ENCODE measurements around the gene ULK4. TPM values are rescaled to one million over a fixed set of nuclear protein-coding genes. Genes with fewer than 3 reads are reported as not detected.

ULK4 gene
- polyA plus RNA-seq, 1 donor from 2014 or later = 7.2 TPM

GRCh38 chr3:41431386-41431785 lies 530.5 kb downstream of the ULK4 start:
- H3F3A ChIP-seq (ENCODE audit: insufficient read depth, low read length, poor library complexity, severe bottlenecking) = no peaks in the 10 kb centered on the region
- no peaks in the 10 kb centered on the region for H3K79me2 ChIP-seq (replicated peaks; ENCODE audit: insufficient read depth, low read length)
- no peak overlapping the region for H3K4me2 ChIP-seq (ENCODE audit: low read length)
- no peaks in the 10 kb centered on the region for H3K9me3 ChIP-seq (ENCODE audit: low read length)
- no peak overlapping the region for H2AFZ ChIP-seq (ENCODE audit: low read depth, low read length)
- no peaks in the 10 kb centered on the region for H3K27me3 ChIP-seq (ENCODE audit: insufficient read depth, low read depth, low read length)
- TF ChIP-seq EP300 (conservative IDR thresholded peaks at IDR 0.05; ENCODE audit: poor library complexity, severe bottlenecking) = no peak
- TF ChIP-seq MXI1 (conservative IDR thresholded peaks at IDR 0.05; ENCODE audit: poor library complexity, severe bottlenecking) = no peak
- no peak for TF ChIP-seq TAF1 (IDR thresholded peaks at IDR 0.05; ENCODE audit: low read depth)
- no peak for TF ChIP-seq SMC3 (conservative IDR thresholded peaks at IDR 0.05; ENCODE audit: poor library complexity)
- TF ChIP-seq RAD21 (conservative IDR thresholded peaks at IDR 0.05) = no peak
- TF ChIP-seq EZH2 (IDR thresholded peaks at IDR 0.05; ENCODE audit: borderline replicate concordance, insufficient read depth, low read length, poor library complexity, severe bottlenecking) = no peak
- no peak for TF ChIP-seq REST (IDR thresholded peaks at IDR 0.05; ENCODE audit: borderline replicate concordance)
- TF ChIP-seq CTCF (IDR thresholded peaks at IDR 0.05; ENCODE audit: poor library complexity, severe bottlenecking) = no peak
- no peak for TF ChIP-seq POLR2AphosphoS5 (IDR thresholded peaks at IDR 0.05)
- H3K36me3 ChIP-seq (ENCODE audit: insufficient read depth, low read length) = no peaks in the 10 kb centered on the region
- no peaks in the 10 kb centered on the region for H4K20me1 ChIP-seq (ENCODE audit: insufficient read depth)
- no peak overlapping the region for H3K4me3 ChIP-seq (ENCODE audit: low read length)
- no peaks in the 10 kb centered on the region for H3K9me2 ChIP-seq (ENCODE audit: insufficient read depth, low read length)
- H3K27ac ChIP-seq (ENCODE audit: low read length) = no peak overlapping the region
- H3K9ac ChIP-seq (ENCODE audit: low read length) = no peak overlapping the region

DNA sequence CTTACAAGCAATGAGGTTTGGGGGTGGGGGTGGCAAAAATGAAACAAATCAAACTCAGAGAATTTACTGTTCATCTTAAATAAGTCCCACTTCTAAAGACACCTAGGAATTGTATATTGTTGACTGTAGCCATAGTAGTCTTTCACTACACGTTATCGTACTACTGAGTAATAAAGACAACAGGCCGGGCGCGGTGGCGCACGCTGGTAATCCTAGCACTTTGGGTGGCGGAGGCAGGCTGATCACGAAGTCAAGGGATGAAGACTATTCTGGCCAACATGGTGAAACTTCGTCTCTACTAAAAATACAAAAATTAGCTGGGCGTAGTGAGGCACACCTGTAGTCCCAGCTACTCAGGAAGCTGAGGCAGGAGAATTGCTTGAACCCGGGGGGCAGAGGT lies 531.0 kb downstream of the ULK4 start:
- H2AFZ ChIP-seq (ENCODE audit: low read depth, low read length) = no peak overlapping the region

More for the DNA sequence above, 531.0 kb downstream of the ULK4 start:
- Histone ChIP-seq H3K36me3 (ENCODE audit: insufficient read depth, low read length) (no peaks in the 10 kb centered on the region), H3K9me3 (ENCODE audit: low read length) (no peaks in the 10 kb centered on the region), H3K27ac (ENCODE audit: low read length) (no peak overlapping the region), H3K9ac (ENCODE audit: low read length) (no peak overlapping the region), H3K4me3 (ENCODE audit: low read length) (no peak overlapping the region), H3K79me2 (replicated peaks; ENCODE audit: insufficient read depth, low read length) (no peaks in the 10 kb centered on the region), H4K20me1 (ENCODE audit: insufficient read depth) (no peaks in the 10 kb centered on the region), H3K4me2 (ENCODE audit: low read length) (no peak overlapping the region), H3K9me2 (ENCODE audit: insufficient read depth, low read length) (no peaks in the 10 kb centered on the region), H3F3A (ENCODE audit: insufficient read depth, low read length, poor library complexity, severe bottlenecking) (no peaks in the 10 kb centered on the region), H3K27me3 (ENCODE audit: insufficient read depth, low read depth, low read length) (no peaks in the 10 kb centered on the region)
- TF ChIP-seq REST (IDR thresholded peaks at IDR 0.05; ENCODE audit: borderline replicate concordance) = no peak
- TF ChIP-seq CTCF (IDR thresholded peaks at IDR 0.05; ENCODE audit: poor library complexity, severe bottlenecking) = no peak
- TF ChIP-seq RAD21 (conservative IDR thresholded peaks at IDR 0.05) = no peak
- TF ChIP-seq EZH2 (IDR thresholded peaks at IDR 0.05; ENCODE audit: borderline replicate concordance, insufficient read depth, low read length, poor library complexity, severe bottlenecking) = no peak
- TF ChIP-seq EP300 (conservative IDR thresholded peaks at IDR 0.05; ENCODE audit: poor library complexity, severe bottlenecking) = no peak

All from neural cell (in vitro differentiated cells).